ENCODE data around the gene CNEP1R1. TPM values are rescaled to one million over a fixed set of nuclear protein-coding genes. Genes with fewer than 3 reads are reported as not detected.

Gene CNEP1R1
- total RNA-seq, 1 experiment from 2014 or later: 22.0 TPM

- Mint-ChIP-seq H3K4me1 (ENCODE audit: insufficient read depth, unreplicated experiment) (no peaks in the 10 kb centered on the region), H3K4me3 (ENCODE audit: unreplicated experiment) (no peak overlapping the region), H3K9me3 (ENCODE audit: unreplicated experiment) (no peaks in the 10 kb centered on the region), H3K36me3 (ENCODE audit: insufficient read depth, unreplicated experiment) (peaks cover 85% of the 10 kb centered on the region), H3K27ac (ENCODE audit: low read depth, unreplicated experiment) (no peak overlapping the region), H3K27me3 (ENCODE audit: insufficient read depth, unreplicated experiment) (no peaks in the 10 kb centered on the region)
- BruUV-seq (replicated peaks): no TSS peak
- no peak for TF ChIP-seq CTCF (IDR thresholded peaks at IDR 0.05; ENCODE audit: unreplicated experiment)
- intact Hi-C loops (cut with micrococcal nuclease): no loop called here
- ChIA-PET CTCF (interaction anchor here (1.1 kb wide), 1 partner anchor 125 kb away, joined by 3 read pairs; no protein-coding TSS in a partner anchor), POLR2A (no interaction called here)
- no peak for DNase-seq (ENCODE audit: unreplicated experiment)
These were observed 59.0 kb downstream of the CNEP1R1 start for GRCh38 chr16:50083996-50084395.

GRCh38 chr16:50086176-50086575, 61.2 kb downstream of the CNEP1R1 start:
- Mint-ChIP-seq H3K4me1 (ENCODE audit: insufficient read depth, unreplicated experiment) (no peaks in the 10 kb centered on the region), H3K27ac (ENCODE audit: low read depth, unreplicated experiment) (no peak overlapping the region), H3K9me3 (ENCODE audit: unreplicated experiment) (no peaks in the 10 kb centered on the region), H3K4me3 (ENCODE audit: unreplicated experiment) (no peak overlapping the region), H3K27me3 (ENCODE audit: insufficient read depth, unreplicated experiment) (no peaks in the 10 kb centered on the region), H3K36me3 (ENCODE audit: insufficient read depth, unreplicated experiment) (peaks cover 82% of the 10 kb centered on the region)
- no peak for TF ChIP-seq CTCF (IDR thresholded peaks at IDR 0.05; ENCODE audit: unreplicated experiment)
- ChIA-PET CTCF (no interaction called here), POLR2A (no interaction called here)
- DNase-seq (ENCODE audit: unreplicated experiment): no peak
- BruUV-seq (replicated peaks): no TSS peak
- intact Hi-C loops (cut with micrococcal nuclease): no loop called here

Other genes starting within 250 kb of the CNEP1R1 start
- not detected in 2 replicates for gene ZNF423, start 169.1 kb upstream of the CNEP1R1 start, total RNA-seq (2022)
- 10.5 and 13.3 TPM in 2 replicates for gene HEATR3, start 40.7 kb downstream of the CNEP1R1 start, total RNA-seq (2022)
- gene TENT4B, start 128.1 kb downstream of the CNEP1R1 start, total RNA-seq (2022): 11.5 and 12.1 TPM in 2 replicates
- 32.9 and 61.5 TPM in 2 replicates for gene ADCY7, start 241.3 kb downstream of the CNEP1R1 start, total RNA-seq (2022)

Data from MCF 10A (cell line).